Amniotic stem cell (primary cell): Measurements from ENCODE around the gene CTDP1.
"Not testable (repeated sequence)": the region's sequence is repeated elsewhere in the genome, so short reads cannot be mapped to it uniquely, and the experiment has no call there.

Experiments used
- DNase-seq: peaks from one replicate; lab custom pipeline; 2025; lab: John Stamatoyannopoulos, UW

CTDP1 gene

DNA sequence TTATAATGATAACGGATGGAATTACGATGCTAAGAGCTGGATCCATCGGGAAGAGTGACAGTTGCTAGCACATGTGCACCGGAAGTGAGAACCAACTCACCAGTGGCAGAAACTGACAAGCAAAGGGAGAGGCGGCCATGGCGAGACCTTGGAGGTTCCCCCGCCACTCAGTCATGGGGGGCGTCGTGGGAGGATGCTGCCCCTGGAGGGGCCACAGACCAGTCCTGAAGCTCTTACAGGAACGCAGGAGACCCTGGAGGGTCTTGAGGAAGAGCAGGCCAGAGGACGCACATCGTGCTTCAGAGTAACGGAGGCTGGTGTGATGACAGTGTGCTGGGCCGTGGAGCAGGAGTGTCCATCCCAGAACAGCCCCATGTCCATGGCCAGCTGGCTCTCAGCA, 65.0 kb downstream of the CTDP1 start:
- no peak for DNase-seq

DNA sequence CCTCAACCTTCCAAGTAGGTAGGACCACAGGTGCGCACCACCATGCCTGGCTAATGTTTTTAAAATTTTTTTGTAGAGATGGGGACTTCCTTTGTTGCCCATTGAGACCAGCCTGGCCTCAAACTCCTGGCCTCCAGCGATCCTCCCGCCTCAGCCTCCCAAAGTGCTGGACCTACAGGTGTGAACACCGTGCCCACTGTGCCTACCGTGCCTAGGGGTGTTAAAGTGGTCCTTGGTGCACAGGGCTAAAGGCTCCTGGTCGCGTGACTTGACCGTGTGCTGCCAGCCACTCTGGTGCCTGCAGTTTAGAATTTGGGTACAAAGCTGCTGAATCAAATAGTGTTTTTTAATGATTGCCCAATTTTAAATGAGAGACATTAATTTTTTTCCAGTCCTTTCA, 67.1 kb downstream of the CTDP1 start:
- no peak for DNase-seq

DNA sequence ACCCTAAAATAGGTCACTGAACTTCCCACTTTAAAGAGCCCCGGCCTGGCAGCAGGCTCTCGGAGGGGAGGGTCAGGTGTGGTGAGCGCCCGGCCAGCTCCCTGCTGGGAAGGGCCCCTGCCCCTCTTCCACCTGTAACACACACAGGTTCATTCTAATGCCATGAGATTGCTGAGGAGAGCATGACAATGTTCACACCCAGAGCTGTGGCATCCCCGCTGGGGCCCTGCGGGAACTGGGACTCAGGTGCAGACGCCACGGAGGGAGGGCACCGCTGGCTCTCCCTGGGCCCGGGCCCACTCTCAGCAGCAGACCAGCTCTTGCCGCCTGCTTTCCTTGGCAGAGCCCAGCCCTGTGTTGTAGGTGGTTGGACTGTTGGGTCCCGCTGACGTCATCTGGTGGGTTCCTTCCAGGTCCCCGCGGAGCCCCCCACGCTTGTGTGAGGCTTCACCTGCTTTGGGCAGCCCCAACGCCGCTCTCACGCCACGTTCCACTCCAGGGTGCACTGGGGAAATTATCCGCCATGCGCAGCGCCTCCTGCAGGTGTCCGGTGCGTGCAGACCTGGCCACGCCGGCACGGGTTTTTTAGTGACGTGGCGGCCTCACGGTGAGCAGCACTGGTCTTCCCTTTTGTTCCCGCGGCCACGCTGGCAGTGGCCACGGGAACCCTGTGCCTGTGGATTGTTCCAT, 67.7 kb downstream of the CTDP1 start:
- DNase-seq: no peak

DNA sequence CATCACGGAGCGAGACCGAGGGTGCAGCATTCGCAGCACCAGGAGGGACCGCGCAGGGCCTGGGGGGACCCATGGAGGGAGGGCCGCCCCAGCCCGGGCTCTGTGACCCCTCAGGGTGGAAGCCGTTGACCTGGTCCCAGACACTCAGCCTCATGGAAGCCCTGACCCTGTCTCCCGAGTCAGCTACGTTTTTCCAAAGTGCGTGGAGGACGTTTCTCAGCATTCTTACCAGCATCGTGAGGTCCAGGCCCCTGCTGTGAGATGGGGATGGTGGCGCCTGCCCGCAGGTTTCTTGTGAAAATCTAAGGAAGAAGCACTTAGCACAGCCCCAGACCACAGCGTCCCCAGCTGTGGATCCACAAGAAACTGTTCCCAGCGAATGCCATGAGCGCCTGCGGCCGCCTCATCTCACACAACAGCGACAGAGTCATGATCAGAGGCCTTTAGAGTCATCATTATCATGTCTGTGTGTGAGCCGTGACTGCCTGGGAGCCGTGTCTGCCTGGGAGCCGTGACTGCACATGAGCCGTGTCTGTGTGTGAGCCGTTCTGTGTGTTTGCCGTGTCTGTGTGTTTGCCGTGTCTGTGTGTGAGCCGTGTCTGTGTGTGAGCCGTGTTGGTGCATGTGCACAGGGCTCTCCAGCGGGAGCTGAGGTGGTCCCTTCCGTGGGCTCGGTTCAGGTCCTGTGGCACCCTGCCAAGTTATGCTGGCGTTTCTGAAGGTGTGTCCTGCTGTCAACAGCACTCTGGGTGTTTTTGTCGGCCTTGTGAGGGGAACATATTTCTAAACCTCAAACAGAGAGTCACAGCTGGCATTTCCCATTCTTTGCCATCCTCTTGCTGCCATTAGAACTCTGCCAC, 68.9 kb downstream of the CTDP1 start:
- DNase-seq: no peak

DNA sequence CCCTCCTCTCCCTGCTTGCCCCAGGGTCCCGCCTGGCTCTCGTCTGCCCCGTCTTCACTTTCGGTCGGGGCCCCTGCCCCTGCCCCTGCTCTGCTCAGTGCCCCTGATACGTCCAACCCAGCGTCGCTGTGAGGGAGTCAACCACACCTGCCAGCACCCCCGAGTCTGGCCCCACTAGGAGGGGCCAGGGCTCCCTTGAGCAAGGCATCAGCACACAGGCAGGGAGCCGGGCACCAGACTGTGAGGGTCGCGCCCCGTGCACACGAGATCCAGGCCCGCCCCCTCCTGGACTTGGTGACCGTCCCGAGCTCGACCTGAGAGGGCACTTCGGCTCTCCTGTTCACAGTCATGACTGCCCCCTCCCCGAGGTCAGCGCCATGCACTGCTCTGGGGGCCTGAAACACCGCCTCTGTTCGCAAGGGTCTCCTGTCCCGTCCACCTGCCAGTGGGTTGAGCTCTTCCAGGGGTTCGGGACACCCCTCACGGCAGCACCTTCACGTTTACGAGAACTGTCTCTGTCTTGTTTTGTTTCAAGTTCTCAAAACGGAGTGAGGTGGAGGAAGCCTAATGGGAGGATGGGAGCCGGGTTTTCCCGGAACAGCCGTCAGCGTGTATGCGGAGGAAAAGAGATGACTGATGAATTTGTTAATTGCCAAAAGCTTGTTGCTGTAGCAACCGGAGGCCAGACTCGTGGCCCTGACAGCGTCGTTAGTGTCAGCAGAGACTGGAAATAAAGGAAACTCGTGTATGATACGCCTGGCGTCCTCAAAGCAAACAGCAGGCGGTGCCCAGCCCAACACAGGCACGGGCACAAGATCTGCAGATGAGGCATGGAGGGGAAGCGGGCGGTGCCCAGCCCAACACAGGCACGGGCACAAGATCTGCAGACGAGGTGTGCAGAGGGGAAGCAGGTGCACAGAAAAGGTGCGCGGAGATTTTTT, 69.9 kb downstream of the CTDP1 start:
- no peak for DNase-seq

DNA sequence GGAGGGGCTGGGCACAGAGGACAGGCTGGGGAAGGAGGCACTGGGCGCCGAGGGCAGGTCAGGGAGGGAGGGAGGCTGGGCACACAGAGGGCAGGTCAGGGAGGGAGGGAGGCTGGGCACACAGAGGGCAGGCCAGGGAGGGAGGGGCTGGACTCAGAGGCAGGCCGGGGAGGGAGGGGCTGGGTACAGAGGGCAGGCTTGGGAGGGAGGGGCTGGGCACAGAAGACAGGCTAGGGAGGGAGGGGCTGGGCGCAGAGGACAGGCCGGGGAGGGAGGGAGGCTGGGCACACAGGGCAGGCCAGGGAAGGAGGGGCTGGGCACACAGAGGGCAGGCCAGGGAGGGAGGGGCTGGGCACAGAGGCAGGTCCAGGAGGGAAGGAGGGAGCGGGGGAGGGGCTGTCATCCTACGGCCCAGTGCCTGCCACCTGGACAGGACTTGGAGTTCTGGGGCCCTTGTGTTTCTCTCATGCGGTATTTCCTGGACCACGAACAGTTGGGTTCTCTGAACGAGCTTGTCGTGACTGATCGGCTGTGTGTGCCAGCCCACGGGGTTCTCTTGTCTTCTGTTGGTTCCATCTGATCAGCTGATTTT, 71.5 kb downstream of the CTDP1 start:
- no peak for DNase-seq

DNA sequence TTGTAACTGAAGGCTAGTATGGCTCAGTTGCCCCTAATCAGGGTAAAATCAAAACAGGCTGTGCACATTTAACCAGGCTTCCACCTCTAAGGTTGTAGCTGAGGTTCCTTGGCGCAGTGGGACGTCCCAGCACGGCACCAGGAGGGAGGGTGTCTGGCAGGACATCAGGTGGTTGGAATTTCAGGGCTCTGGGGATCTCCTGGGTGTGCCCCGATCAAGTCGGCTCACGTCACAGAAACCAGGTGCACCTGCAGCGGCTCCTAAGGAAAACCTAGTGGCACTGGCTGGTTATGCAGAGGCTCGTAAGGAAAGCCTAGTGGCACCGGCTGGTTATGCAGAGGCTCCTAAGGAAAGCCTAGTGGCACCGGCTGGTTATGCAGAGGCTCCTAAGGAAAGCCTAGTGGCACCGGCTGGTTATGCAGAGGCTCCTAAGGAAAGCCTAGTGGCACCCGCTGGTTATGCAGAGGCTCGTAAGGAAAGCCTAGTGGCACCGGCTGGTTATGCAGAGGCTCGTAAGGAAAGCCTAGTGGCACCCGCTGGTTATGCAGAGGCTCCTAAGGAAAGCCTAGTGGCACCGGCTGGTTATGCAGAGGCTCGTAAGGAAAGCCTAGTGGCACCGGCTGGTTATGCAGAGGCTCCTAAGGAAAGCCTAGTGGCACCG, 72.4 kb downstream of the CTDP1 start:
- DNase-seq: not testable (repeated sequence)

DNA sequence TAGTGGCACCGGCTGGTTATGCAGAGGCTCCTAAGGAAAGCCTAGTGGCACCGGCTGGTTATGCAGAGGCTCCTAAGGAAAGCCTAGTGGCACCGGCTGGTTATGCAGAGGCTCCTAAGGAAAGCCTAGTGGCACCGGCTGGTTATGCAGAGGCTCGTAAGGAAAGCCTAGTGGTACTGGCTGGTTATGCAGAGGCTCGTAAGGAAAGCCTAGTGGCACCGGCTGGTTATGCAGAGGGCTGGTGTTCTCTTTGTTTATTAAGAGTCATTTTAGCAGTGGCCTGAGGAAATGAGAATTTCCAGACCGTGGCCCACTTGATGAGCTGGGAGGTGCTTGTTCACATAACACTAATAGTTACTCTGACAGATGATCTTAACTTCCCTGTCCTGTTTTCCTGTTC, 73.3 kb downstream of the CTDP1 start:
- DNase-seq: not testable (repeated sequence)

DNA sequence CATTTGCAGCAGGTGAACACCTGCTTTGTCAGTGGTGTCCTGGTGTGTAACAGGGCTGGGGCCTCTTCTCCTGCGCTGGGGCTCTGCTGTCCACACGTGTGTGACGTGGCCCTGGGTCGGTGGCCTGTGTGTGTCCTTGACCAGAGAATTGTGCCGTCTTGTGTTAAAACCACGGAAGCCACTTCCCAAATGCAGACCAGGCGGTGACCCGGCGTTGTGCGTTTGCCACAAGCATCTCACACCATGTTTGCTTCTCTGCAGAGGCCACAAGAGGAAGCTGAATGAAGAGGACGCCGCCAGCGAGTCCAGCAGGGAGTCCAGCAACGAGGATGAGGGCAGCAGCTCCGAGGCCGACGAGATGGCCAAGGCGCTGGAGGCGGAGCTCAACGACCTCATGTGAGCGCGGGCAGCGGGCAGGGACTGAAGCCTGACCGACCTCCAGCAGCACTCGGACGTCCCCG, 73.8 kb downstream of the CTDP1 start:
- DNase-seq: no peak

DNA sequence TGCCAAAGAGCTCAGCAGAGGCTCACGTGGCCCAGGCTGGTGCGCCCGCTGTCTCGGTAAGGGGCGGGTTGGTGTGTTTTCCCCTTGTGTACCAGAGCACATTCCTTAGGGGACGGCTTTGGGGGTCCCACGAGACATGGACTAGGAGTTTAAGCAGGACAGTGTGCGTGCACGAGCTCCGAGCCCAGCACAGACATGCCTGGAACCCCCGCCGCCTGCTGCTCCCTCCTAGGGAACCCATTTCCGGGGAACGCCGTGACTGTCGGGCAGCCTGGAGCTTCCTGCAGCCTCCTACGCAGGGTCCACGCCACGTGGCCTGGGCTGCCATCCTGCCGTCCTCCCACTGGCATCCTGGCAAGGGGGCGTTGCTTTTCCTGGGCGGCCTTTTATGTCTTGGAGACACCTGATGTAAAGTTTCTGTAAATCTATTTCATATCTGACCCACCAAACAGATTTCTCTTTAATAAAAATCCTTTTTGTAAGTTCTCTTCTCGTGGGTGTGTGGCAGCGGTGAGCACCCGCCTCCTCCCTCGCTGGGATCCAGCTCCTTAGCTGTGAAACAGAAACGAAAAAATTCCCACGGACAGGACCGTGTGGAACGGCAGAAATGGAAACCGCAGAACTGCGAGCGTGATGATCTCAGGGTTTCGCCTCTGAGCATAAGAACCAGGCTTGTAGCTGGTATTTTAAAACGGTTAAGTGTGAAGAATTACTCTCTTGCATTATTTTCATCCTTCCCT, 74.6 kb downstream of the CTDP1 start:
- DNase-seq: no peak

DNA sequence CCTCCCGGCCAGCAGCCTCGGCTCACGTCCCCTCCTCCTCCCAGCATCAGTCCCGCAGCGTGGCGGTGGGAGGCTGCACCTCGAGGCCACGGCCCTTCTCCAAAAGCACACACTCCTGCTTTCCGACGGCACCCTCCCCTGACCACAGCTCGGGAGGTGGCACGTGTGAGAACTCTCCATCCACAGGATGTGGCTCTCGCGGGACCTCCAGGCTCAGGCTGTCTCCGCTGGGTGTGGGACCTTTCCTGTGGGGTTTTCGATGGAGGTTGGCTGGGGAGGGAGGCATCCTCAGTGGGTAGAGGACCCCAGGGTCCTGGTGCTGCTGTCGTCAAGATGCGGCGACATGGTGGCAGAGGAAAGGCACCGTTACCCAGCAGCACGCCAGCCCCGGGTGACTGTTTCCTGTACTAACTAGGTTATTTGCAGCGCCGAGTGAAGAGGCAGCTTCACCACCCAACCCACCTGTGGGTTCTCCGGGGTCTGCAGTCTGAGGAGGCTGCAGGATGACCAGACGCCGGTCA, 75.3 kb downstream of the CTDP1 start:
- no peak for DNase-seq

DNA sequence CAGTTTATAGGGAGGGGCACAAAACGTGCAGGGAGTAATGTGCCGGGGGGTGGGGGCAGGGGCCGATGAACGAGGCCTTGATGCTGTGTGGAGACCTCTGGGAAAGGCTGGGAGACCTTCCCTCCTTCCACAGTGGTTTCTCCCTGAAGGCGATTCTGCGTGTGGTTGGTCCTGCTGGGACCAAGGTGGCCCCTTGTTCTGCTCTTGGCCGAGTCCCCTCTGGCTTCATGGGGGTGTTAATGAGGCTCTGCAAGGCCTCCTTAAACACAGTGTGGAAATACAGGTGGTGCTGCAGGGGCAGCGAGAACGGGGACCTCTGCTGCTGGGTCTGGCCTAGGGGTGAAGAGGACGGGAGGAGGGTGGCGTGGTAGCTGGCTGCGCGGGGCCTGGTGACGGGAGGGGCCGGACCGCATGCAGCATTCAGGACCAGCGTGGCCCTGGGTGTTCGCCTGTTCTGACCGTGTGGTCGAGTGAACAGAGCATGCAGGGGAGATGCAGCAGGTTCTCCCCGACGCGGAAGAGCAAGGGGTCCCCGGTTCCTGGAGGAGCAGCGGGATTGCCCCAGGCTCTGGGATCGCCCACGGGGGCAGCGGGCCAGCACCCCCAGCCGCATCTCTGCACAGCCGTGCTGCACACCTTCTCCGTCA, 76.0 kb downstream of the CTDP1 start:
- no peak for DNase-seq

DNA sequence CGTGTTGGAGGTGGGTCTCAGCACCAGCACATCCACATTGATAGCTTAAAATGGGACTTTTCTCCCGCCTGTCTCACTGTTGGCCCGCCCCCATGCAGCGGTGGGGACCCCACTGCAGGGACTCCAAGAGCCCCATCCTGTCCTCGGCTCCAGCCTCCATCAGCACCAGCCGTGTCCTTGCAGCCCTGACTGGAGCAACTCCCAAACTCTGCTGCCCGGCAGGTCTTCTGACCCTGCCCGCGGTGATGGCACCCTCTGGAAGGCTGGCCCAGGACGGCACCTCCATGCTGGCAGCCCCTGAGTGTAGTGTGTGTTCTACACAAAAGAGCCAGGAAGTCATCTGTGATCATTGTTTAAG, 76.5 kb downstream of the CTDP1 start:
- no peak for DNase-seq

DNA sequence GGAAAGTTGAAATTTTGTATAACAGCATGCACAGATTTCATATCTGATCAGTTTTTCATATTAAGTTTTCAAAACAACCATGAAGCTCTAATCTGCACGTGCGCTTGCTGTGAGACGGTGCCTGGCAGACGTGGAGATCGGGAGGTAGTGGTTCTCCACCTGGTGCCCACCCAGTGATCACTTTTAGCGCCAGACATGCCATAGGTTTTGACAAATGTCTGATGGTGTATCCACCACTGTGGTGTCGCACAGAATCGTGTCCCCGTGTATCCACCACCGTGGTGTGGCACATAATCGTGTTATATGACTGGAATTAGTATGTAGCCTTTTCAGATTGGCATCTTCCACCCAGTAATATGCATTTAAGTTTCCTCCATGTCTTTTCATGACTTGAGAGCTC, 77.2 kb downstream of the CTDP1 start:
- DNase-seq: no peak

DNA sequence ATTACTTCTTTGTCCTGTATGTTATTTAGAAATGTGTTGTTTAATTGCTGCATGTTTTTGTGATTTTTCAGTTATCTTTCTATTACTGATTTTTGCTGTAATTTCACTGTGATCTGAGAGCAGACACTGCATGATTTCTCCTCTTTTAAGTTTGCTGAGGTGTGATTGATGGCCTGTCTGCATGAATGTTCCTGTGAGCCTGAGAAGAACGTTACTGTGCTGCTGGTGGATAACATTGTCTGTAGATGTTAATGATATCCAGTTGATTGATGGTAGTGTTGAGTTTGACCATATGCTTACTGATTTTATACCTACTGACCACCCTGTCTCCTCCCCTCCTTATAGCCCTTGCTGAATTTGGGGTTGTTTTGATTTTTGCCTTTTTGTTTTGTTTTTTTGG, 80.7 kb downstream of the CTDP1 start:
- DNase-seq: no peak

DNA sequence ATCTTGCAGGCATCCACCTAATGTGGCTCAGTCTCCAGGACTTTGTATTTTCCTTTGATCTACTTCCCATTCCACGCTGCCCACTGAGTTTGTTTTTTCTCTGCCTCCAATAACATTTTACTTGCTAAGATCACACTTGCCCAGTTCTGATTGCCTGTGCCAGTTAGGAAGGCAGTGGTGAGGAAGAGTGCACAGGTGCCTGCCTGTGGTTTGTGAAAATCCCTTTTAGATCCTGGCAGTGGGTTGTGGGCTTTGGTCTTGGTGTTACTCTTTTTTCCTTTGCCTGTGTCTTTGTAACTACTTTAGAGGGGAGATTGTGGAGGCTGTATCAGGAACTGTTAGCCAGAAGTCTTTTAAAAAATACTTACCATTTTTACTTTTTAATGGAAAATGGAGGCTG, 81.3 kb downstream of the CTDP1 start:
- no peak for DNase-seq

DNA sequence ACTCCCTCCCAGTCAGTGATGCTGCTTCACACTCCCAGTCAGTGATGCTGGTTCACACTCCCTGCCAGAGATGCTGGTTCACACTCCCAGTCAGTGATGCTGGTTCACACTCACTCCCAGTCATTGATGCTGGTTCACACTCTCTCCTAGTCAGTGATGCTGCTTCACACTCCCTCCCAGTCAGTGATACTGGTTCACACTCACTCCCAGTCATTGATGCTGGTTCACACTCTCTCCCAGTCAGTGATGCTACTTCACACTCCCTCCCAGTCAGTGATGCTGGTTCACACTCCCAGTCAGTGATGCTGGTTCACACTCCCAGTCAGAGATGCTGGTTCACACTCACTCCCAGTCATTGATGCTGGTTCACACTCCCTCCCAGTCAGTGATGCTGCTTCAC, 83.8 kb downstream of the CTDP1 start:
- DNase-seq: no peak

DNA sequence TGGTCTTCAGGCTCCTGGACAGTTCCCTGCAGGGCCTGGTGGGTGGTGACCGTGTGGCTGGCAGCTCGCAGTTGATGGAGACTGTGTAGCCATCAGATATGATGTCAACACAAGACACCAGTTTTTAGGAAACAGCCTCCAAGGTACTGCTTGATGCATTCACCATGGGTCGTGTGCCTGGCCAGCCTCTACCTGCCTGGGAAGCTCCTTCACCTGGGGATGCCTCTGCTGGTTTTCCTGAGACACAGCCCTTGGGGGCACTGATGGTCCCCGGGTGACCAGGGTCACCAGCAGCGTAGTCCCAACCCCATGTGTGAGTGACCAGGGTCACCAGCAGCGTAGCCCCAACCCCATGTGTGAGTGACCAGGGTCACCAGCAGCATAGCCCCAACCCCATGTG, 84.5 kb downstream of the CTDP1 start:
- no peak for DNase-seq

DNA sequence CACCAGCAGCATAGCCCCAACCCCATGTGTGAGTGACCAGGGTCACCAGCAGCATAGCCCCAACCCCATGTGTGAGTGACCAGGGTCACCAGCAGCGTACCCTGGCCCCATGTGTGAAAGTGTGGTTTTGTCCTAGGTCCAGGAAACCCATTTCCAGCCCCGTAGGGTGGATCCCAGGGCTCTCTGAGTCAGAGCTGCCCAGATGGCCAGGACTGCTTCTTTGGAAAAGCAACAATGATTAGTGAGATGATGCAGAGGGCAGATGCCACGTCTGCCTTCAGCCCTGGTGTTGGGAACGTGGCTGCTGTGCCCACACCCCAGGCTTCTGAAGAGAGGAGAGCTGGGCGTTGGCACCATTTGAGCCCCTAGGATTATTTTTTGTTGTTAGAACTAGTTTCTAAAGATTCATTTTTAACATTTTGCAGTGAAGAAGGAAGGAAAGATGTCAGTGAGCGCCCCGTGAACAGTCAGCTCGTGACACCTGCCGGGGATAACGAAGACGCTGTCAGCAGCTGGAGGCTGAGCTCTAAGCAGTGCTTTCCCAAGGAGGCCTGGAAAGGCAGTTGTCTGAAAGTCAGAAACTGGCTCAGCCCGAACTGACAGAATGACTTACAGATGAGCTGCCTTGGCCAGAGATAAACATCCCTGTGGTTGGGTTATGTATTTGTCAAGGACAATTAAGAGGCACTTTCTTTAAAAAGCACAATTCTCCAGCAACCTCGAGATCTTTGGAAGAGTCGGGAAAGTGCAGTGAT, 86.1 kb downstream of the CTDP1 start:
- no peak for DNase-seq
